Mesodermal cell (in vitro differentiated cells): ENCODE measurements around the gene SLC22A24.
"Not testable (repeated sequence)": the region's sequence is repeated elsewhere in the genome, so short reads cannot be mapped to it uniquely, and the experiment has no call there.

ENCODE experiments used
- H3K27ac ChIP-seq: 2 replicates; pipeline ENCODE4 v1.7.0; 2013; ENCODE audit warnings: mild to moderate bottlenecking, low read depth, low read length, moderate library complexity; ENCODE audit not compliant: severe bottlenecking
- H3K36me3 ChIP-seq: 2 replicates; pipeline ENCODE4 v1.7.1; 2013; ENCODE audit warnings: mild to moderate bottlenecking, low read length, moderate library complexity; ENCODE audit not compliant: control insufficient read depth, insufficient read depth
- H3K4me1 ChIP-seq: one replicate; pipeline ENCODE4 v1.7.1; 2013; ENCODE audit warnings: mild to moderate bottlenecking, low read length; ENCODE audit not compliant: insufficient read depth, control insufficient read depth, poor library complexity, severe bottlenecking
- H3K4me3 ChIP-seq: 2 replicates; pipeline ENCODE4 v1.7.0; 2013; ENCODE audit warnings: low read length, control low read depth, mild to moderate bottlenecking; ENCODE audit not compliant: insufficient read depth, poor library complexity, severe bottlenecking; ENCODE audit errors: extremely low read depth
- H3K9me3 ChIP-seq: 2 replicates; pipeline ENCODE4 v1.7.1; 2013; ENCODE audit warnings: mild to moderate bottlenecking, low read length, moderate library complexity; ENCODE audit not compliant: control insufficient read depth
- WGBS, 2 experiments: methylation state at CpG; one replicate each; pipeline ENCODE4 v1.1.5; 2013; ENCODE audit warnings: missing lambda C conversion rate in 2 of 2; ENCODE audit not compliant: insufficient coverage in 2 of 2; 5-methylcytosine and 5-hydroxymethylcytosine counted together

SLC22A24 gene

GRCh38 chr11:63080682-63081081 is 63.3 kb downstream of the SLC22A24 start:
- Histone ChIP-seq H3K4me1 (no peaks in the 10 kb centered on the region), H3K27ac (no peak overlapping the region), H3K9me3 (no peaks in the 10 kb centered on the region), H3K4me3 (no peak overlapping the region), H3K36me3 (no peaks in the 10 kb centered on the region)
- WGBS, 2 experiments, result 79% methylated on average over 2 of the region's 2 CpGs; no CpG with 5 or more reads in 1 of the 2 experiments

DNA sequence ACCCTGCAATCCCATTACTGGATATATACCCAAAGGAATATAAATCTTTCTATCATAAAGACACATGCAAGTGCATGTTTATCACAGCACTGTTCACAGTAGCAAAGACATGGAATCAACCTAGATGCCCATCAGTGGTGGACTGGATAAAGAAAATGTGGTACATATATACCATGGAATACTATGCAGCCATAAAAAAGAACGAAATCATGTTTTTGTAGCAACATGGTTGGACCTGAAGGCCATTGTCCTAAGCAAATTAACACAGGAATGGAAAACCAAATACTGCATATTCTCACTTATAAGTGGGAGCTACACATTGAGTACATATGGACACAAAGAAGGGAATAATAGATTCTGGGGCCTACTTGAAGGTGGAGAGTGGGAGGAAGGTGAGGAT is 97.8 kb downstream of the SLC22A24 start:
- not testable (repeated sequence) for H3K4me3 ChIP-seq, H3K9me3 ChIP-seq, H3K27ac ChIP-seq, H3K4me1 ChIP-seq, H3K36me3 ChIP-seq
- WGBS, 2 experiments, result 60 to 67% methylated on average over 1 of the region's 1 CpG

DNA sequence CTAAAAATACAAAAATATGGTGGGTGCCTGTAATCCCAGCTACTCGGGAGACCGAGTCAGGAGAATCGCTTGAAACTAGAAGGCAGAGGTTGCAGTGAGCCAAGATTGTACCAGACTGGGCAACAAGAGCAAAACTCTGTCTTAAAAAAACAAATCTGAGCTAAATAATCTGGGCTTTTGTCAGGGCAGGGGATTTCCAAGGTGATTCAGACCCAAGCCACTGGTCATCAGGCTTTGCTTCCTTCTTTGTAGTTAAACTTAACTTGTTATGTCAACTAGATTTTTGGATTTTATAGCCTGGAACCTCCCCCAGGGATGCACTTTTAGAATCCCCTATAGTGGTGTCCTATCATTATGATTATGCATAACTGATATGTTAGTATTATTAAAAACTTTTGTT is 101.4 kb downstream of the SLC22A24 start:
- 93 to 100% methylated on average over 2 to 3 of the region's 3 CpGs for WGBS, 2 experiments
- no peaks in the 10 kb centered on the region for H3K36me3 ChIP-seq
- no peak overlapping the region for H3K27ac ChIP-seq

GRCh38 chr11:63032457-63032856 is 111.6 kb downstream of the SLC22A24 start:
- Histone ChIP-seq H3K4me1 (no peaks in the 10 kb centered on the region), H3K36me3 (no peaks in the 10 kb centered on the region), H3K9me3 (no peaks in the 10 kb centered on the region), H3K27ac (no peak overlapping the region), H3K4me3 (no peak overlapping the region)
- WGBS, 2 experiments, result 89 to 91% methylated on average over 2 to 3 of the region's 4 CpGs

More for the DNA sequence above, 101.4 kb downstream of the SLC22A24 start:
- no peaks in the 10 kb centered on the region for H3K9me3 ChIP-seq
- no peak overlapping the region for H3K4me3 ChIP-seq
- H3K4me1 ChIP-seq, result no peaks in the 10 kb centered on the region
